Measurements from ENCODE around the gene ARFGAP2.

DNA sequence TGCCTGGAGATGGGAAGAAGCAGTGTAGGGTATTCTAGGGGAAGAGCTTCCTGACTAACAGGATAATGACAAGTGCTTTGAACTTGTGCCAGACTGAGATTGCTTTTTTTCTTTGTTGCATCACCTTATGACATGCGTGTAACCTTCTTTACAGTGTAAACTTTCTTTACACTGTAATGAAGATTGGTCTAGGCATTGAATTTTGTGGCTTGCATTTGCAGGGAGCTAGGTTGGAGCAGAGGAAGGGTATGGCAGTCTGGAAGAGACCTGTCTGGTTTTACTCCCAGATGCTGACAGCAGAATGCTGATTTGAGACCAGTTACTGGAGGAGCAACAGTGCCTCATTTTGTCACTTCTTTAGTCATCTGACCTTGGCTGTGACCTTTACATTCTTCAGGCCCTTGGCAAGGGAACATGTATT lies 43.7 kb upstream of the ARFGAP2 start:
- no peak for TF ChIP-seq POLR2A (IDR thresholded peaks at IDR 0.05)
- TF ChIP-seq, protein P1, sequence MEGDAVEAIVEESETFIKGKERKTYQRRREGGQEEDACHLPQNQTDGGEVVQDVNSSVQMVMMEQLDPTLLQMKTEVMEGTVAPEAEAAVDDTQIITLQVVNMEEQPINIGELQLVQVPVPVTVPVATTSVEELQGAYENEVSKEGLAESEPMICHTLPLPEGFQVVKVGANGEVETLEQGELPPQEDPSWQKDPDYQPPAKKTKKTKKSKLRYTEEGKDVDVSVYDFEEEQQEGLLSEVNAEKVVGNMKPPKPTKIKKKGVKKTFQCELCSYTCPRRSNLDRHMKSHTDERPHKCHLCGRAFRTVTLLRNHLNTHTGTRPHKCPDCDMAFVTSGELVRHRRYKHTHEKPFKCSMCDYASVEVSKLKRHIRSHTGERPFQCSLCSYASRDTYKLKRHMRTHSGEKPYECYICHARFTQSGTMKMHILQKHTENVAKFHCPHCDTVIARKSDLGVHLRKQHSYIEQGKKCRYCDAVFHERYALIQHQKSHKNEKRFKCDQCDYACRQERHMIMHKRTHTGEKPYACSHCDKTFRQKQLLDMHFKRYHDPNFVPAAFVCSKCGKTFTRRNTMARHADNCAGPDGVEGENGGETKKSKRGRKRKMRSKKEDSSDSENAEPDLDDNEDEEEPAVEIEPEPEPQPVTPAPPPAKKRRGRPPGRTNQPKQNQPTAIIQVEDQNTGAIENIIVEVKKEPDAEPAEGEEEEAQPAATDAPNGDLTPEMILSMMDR (IDR thresholded peaks at IDR 0.05), result no peak
- TF ChIP-seq POLR2AphosphoS5 (IDR thresholded peaks at IDR 0.05), result no peak
- no peak for TF ChIP-seq EP300 (IDR thresholded peaks at IDR 0.05)
